ENCODE results near the gene CCDC87.
"Not testable (repeated sequence)": the region's sequence is repeated elsewhere in the genome, so short reads cannot be mapped to it uniquely, and the experiment has no call there.

The CCDC87 gene

GRCh38 chr11:66585447-66585846 is 7.4 kb downstream of the CCDC87 start:
- DNase-seq (ENCODE audit: insufficient read length, low spot score); FAIRE-seq: not testable (repeated sequence)

DNA sequence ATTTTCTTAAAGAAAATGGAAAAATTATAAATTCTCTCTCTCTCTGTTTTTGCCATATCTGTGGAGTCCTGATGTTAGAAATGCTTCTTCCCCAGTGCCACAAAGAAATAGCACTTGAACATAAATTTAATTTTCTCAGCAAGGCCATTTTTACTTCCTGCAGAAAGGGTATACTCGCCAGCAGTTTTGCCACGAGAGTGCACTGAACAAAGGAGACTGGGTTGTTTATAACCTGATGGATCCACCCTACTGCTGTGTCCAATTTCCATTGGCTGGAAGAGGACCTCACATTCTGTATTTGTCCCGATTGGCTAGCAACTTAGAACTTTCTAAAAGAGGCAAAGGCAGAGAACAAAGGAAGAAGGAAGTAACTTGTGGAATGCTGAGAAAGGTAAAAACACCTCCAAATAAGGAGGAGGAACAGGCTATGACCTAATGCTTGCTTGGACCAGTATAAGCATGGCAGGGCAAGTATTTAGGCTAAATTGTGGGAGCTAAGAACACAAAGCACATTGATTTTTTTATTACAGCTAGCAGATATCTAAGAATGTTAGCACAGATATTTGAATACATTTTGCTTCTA is 10.2 kb downstream of the CCDC87 start:
- FAIRE-seq; DNase-seq (ENCODE audit: insufficient read length, low spot score): not testable (repeated sequence)

GRCh38 chr11:66581261-66581660 is 11.6 kb downstream of the CCDC87 start:
- no peak for FAIRE-seq
- no peak for DNase-seq (ENCODE audit: insufficient read length, low spot score)

DNA sequence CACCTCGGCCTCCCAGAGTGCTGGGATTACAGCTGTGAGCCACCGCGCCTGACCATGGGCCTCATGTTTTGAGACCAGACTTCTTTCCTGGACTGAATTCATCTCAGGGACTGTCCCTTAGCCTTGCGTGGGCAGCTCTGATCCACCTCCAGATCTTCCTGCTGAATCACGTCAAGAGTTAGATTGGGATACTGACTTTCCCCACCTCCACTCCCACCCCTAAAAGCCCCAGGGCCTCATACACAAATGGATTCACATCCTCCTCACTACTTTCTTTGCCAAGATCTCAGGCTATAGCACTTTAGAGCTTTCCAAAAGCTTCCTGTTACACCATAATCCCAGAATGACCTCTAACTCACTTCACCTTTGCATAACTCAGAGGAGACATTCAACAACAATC is 12.1 kb downstream of the CCDC87 start:
- FAIRE-seq, result no peak
- DNase-seq (ENCODE audit: insufficient read length, low spot score), result no peak

GRCh38 chr11:66579017-66579606 is 13.8 kb downstream of the CCDC87 start:
- DNase-seq (ENCODE audit: insufficient read length, low spot score) (peak; percentile 80), FAIRE-seq (no peak)

DNA sequence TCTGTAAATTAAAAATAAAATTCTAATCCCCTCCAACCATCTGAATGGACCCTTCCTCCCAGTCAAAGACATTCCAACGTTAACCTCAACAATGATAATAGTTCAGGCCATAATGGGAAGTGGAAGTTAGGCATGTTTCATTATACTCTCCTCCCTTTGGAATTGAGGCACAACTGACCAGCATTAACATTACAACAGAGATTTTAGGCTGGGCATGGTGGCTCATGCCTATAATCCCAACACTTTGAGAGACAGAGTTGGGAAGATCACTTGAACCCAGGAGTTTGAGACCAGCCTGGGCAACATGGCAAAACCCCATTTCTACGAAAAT is 22.0 kb downstream of the CCDC87 start:
- FAIRE-seq (no peak), DNase-seq (ENCODE audit: insufficient read length, low spot score) (no peak)

DNA sequence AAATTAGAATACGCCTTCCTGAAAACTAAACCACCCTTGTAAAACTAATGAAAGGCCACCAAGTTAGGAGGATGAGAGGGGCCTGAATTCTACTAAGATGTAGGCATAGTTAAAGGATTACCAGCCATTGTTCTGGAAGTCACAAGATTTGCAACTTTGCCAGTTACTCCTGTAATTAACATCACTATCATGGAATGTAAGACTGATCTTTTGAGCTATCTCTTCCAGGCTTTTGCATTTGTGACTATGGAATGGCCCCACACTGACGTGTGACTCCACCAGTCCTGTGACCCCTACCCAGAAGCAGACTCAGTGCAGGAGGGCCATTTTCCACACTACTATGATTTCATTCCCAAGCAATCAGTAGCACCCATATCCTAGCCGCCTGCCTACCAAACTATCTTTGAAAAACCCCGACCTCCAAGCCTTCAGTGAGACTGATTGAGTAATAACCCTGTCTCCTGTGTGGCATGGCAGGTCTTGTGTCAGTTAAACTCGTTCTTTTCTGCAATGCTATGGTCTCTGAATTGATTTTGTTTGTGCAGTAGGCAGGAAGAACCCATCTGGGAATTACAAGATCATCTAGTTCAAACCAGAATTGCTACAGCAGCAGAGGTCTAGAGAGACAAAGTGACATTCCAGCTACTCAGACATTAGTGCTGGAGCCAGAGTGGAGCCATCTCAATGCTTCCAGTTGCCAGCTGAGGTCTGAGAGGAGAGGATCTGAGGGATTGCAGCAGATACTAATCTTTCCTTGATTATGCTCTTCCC is 22.6 kb downstream of the CCDC87 start:
- DNase-seq (ENCODE audit: insufficient read length, low spot score) (no peak), FAIRE-seq (no peak)

- no peak for DNase-seq (ENCODE audit: insufficient read length, low spot score)
- FAIRE-seq, result no peak
Observed at GRCh38 chr11:66569076-66569475, 23.8 kb downstream of the CCDC87 start.

- no peak for FAIRE-seq
- peak; percentile 78 for DNase-seq (ENCODE audit: insufficient read length, low spot score)
Observed at GRCh38 chr11:66568124-66568916, 24.5 kb downstream of the CCDC87 start, which contains the start of gene CTSF. Gene CTSF, minus strand, starts transcription at chr11:66568606. Its CDS starts 120 bp downstream, at chr11:66568486.

- no peak for FAIRE-seq
- no peak for DNase-seq (ENCODE audit: insufficient read length, low spot score)
Observed at GRCh38 chr11:66567787-66568123, 25.1 kb downstream of the CCDC87 start.

DNA sequence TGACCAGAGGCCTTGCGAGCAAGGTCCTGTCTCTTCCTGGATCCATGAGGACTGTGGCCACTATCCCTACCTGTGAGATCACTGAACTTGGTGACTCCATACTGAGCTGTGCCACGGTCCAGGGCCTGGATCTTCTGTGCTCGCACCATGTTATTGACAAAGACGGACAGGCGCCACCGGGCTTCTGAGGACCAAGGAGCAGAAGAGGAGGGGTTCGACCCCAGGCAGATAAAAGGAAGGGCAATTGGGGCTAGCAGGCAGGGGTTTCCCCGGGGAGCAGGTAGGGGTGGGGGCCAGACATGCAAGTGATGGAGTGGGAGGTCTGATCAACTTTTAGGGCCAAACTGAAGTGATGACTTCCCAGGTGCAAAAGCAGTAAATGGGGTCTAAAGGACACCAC is 26.6 kb downstream of the CCDC87 start:
- FAIRE-seq (no peak), DNase-seq (ENCODE audit: insufficient read length, low spot score) (no peak)

DNA sequence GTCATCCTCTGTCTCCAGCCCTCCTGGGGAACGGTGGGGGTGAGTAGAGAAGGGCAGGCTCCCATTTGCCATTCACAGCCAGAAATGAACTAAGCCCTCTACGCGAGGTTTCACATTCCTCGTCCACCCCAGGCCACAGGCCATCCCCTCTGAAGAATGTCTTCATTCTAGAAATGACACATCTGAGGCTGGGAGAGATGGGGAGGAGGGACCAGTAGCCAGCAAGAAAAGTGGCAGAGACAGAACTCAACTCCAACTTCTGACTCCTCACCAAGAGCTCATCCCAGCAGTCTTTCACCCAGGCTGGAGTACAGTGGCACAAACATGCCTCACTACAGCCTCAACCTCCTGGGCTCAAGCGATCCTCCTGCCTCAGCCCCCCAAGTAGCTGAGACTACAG is 27.9 kb downstream of the CCDC87 start:
- DNase-seq (ENCODE audit: insufficient read length, low spot score) (no peak), FAIRE-seq (no peak)

DNA sequence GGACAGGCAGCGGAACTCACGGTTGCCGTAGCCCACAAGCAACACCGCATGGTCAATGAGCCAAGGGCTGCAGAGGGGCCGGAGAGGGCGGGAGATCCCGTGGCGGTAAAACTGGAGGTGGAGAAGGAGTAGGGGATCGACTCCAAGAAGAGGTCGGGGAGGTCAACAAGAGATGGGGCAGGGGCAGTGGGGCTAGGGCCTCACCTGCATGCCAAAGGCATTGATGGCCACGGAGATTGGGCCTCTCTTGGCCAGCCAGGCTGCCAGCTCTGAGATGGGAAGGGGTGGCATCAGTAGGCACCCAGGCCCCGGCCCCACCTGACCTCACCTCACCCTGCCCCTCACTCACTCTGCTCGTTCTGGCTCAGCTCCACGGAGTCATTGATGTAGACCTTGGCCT is 28.3 kb downstream of the CCDC87 start:
- no peak for FAIRE-seq
- no peak for DNase-seq (ENCODE audit: insufficient read length, low spot score)

- no peak for DNase-seq (ENCODE audit: insufficient read length, low spot score)
Observed at GRCh38 chr11:66563832-66564231, 29.0 kb downstream of the CCDC87 start.

DNA sequence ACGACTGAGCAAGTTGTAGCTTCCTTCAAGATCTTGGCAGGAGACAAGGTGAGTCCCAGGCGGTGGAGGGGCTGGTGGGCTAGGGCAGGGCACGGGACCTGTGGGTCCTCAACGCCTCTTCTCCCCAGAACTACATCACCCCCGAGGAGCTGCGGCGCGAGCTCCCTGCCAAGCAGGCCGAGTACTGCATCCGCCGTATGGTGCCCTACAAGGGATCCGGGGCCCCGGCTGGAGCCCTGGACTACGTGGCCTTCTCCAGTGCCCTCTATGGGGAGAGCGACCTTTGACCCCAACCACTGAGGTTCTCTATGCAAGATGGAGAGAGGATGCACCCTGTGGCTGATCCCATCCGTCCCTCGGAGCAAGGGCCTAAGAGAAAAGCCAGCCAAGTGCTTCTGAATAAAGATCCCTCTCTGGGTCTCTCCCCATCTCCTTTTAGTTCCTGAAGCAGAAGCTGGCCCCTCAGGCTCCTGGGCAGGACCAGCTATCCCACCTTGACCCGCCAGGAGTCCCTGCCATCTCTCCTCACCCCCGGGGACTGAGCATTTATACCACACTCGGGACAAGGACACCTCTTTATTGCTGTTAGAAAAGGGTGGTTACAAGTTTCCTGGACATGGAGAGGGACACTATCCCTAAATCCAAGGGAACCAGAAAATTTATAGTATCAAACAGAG is 29.8 kb downstream of the CCDC87 start:
- no peak for DNase-seq (ENCODE audit: insufficient read length, low spot score)
- FAIRE-seq, result no peak

More at GRCh38 chr11:66563832-66564231, 29.0 kb downstream of the CCDC87 start:
- FAIRE-seq, result no peak

DNA sequence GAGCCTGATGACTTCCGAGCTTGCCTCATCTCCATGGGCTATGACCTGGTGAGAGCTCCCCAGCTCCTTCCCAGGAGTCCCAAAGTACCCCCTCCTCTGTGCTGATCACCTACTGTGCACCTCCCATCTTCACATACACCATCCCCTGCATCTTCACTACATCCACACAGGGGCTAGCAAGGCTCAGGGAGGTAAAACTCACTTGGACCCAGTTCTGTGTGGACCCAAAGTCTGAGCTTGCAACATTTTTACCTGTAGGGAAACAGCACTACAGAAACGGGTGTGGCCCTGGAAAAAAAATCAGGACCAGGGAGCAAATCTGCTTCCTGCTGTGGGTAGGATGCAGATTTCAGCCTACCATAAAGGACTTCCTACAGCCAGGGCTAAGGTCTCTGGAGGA is 30.6 kb downstream of the CCDC87 start:
- no peak for DNase-seq (ENCODE audit: insufficient read length, low spot score)
- no peak for FAIRE-seq

DNA sequence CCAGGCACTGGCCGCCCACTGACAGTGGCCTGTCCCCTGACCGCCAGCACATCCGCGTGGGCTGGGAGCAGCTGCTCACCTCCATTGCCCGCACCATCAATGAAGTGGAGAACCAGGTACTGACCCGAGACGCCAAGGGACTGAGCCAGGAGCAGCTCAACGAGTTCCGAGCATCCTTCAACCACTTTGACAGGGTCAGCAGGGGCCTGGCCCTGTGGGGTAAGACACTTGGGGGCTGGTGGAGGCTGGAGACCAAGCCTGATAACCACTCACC is 31.0 kb downstream of the CCDC87 start:
- FAIRE-seq (no peak), DNase-seq (ENCODE audit: insufficient read length, low spot score) (no peak)

- FAIRE-seq (no peak), DNase-seq (ENCODE audit: insufficient read length, low spot score) (no peak)
Observed at GRCh38 chr11:66561178-66561974, 31.5 kb downstream of the CCDC87 start.

DNA sequence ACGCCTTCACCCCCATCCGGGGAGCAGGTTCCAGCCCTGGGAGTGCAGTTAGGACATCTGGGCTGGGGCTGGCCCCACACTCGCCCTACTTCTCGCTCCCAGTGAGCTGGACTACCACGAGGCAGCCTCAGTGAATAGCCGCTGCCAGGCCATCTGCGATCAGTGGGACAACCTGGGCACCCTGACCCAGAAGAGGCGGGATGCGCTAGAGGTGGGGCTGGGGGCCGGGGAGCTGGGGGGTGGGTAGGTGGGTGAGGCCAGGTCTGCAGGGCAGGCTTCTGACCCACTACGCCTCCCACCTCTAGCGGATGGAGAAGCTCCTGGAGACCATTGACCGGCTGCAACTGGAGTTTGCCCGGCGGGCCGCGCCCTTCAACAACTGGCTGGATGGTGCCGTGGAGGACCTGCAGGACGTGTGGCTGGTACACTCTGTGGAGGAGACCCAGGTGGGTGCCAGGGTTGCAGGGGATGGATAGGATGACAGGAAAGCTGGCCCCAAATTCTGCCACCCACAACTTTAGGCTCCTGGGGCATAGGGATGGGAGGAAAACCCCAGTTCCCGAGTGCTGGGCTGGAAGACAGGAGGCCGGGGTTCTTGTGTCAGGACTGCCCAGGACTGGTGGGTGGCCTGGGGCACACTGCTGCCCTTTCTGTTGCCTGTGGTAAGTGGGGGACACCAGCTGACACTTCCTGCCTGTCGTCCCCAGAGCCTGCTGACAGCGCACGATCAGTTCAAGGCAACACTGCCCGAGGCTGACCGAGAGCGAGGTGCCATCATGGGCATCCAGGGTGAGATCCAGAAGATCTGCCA is 32.8 kb downstream of the CCDC87 start:
- FAIRE-seq (no peak), DNase-seq (ENCODE audit: insufficient read length, low spot score) (no peak)
